RCC 7860 (cell line): ENCODE data around the gene IGHMBP2.
"Not testable (repeated sequence)": the region's sequence is repeated elsewhere in the genome, so short reads cannot be mapped to it uniquely, and the experiment has no call there.

Source experiments
- DNase-seq: peaks from one replicate; pipeline ENCODE4 v3.0.0-alpha.2; 2015; ENCODE audit warnings: low spot score
- FAIRE-seq: peaks from 2 replicates; lab custom pipeline; 2012; peaks lifted over from hg19 to GRCh38; lab: Jason Lieb, UNC

IGHMBP2 gene

GRCh38 chr11:68959465-68960293, 56.0 kb downstream of the IGHMBP2 start:
- FAIRE-seq (no peak), DNase-seq (no peak)

GRCh38 chr11:68960294-68961071, 56.8 kb downstream of the IGHMBP2 start:
- FAIRE-seq (no peak), DNase-seq (no peak)

GRCh38 chr11:68961245-68961644, 57.6 kb downstream of the IGHMBP2 start:
- DNase-seq (no peak), FAIRE-seq (no peak)

- DNase-seq (no peak), FAIRE-seq (no peak)
Measured at GRCh38 chr11:68962527-68963250, 59.0 kb downstream of the IGHMBP2 start.

- DNase-seq: no peak
- FAIRE-seq: no peak
Measured at GRCh38 chr11:68963779-68964178, 60.1 kb downstream of the IGHMBP2 start.

GRCh38 chr11:68965901-68966853, 62.5 kb downstream of the IGHMBP2 start:
- DNase-seq (no peak), FAIRE-seq (no peak)

GRCh38 chr11:68966894-68967780, 63.4 kb downstream of the IGHMBP2 start:
- FAIRE-seq: no peak
- DNase-seq: no peak

- DNase-seq (no peak), FAIRE-seq (no peak)
Measured at GRCh38 chr11:68968306-68969250, 64.9 kb downstream of the IGHMBP2 start.

GRCh38 chr11:68969386-68969785, 65.7 kb downstream of the IGHMBP2 start:
- FAIRE-seq (no peak), DNase-seq (no peak)

- FAIRE-seq (no peak), DNase-seq (no peak)
Measured at GRCh38 chr11:68970921-68971636, 67.4 kb downstream of the IGHMBP2 start.

GRCh38 chr11:68973219-68973618, 69.5 kb downstream of the IGHMBP2 start:
- DNase-seq (no peak), FAIRE-seq (no peak)

- not testable (repeated sequence) for FAIRE-seq, DNase-seq
Measured at GRCh38 chr11:68973706-68974105, 70.0 kb downstream of the IGHMBP2 start.

GRCh38 chr11:68974421-68975194, 70.9 kb downstream of the IGHMBP2 start:
- DNase-seq: no peak
- no peak for FAIRE-seq

GRCh38 chr11:68976095-68976494, 72.4 kb downstream of the IGHMBP2 start:
- FAIRE-seq (no peak), DNase-seq (no peak)

- FAIRE-seq (no peak), DNase-seq (no peak)
Measured at GRCh38 chr11:68976563-68976962, 72.9 kb downstream of the IGHMBP2 start.

GRCh38 chr11:68977781-68978625, 74.3 kb downstream of the IGHMBP2 start:
- DNase-seq (no peak), FAIRE-seq (no peak)
